ENCODE measurements around the gene GZF1.

GZF1 gene

DNA sequence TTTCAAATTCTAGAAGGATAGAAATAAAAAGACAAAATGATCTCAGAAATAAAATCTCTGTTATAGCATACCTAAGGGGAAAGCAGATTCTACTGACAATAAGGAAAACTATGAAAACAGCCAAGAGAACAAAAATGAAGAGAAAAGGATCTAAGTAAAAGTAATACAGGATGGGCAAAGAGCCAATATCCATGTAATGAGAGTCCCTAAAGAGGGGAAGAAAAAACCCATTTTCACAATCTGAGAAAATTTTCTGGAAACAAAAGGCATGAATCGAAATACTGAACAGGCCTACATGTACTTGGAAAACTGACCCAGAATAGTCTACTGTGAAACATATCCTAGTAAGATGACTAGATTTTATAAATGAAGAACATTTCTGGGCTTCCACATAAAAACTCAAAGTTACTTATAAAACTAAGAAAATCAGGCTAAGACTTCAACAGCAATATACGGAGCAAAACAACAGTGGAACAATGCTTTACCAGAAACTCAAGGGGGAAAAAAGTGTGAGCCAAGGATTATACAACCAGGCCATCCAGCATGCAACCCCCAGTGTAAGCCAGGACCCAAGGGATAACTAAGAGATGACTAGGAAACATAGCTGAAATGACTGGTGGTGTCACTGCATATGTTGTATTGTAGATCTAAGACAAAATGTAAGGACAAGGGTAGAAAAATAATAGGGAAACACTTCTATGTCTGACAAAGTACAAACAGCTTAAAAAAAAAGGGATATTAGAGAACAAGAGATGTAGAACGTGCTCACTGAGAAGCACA lies 49.1 kb downstream of the GZF1 start:
- DNase-seq = no peak

DNA sequence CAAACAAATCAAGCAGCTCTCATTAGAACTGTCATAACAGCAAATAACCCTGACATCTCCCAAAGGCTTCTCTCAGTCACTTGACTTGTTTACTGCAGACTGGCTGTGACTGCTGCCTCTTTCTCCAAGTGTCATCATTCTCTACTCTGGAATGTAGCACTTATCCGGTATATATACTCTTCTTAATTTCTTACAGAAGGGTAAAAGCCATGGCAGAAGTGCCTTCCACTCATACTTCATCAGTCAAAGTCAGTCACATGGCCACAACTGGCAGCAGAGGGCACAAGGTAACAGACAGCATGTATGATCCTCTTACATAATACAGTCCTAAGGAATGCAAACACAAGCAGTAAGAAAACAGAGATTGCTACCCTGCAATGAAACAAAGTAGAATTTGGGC lies 50.0 kb downstream of the GZF1 start:
- DNase-seq = no peak

DNA sequence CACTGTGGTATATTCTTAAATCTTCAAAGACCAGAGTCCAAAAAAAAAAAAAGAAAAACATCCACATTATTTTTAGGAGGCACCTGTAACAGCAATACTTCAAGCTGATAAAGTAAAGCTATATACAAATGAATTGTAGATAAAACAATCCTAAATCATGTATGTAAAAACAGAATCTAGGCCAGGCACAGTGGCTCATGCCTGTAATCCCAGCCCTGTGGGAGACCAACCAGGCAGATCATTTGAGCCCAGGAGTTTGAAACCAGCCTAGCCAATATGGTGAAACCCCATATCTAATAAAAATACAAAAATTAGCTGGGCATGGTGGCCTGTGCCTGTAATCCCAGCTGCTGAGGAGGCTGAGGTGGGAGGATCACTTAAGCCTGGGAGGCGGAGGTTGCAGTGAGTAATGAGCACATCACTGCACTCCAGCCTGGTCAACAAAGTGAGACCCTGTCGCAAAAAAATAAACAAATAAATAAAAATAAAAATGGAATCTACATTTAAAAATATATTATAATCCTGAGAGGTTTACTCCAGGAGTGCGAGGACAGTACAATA lies 52.0 kb downstream of the GZF1 start:
- no peak for DNase-seq

DNA sequence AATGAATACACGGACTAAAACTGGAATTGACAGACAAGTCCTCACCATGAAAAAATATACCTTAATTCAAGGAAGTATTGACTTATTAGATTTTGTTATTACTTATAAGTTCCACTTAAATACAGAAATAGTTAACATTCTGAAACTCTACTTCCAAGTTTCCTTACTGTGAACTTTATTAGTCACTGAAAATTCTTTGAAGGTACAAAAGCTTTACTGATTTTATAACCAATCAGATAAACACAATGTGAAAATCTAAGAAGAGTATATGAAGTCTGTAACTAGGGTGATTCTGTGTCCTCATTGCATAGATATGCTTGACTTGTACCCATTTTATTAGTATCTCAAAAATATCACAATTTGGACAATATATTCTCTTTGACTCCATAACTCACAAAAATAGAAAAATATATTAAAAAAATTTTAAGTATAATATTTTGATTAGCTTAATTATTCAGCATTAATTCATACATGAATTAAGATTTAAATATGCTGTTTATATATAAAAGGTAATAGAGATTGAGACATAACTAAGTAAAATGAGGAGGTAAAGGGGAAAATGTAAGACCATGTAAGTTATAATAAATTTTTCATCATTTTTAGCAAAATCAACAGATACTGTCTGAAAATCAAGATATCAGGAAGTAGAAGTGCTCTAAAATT lies 52.7 kb downstream of the GZF1 start:
- no peak for DNase-seq

DNA sequence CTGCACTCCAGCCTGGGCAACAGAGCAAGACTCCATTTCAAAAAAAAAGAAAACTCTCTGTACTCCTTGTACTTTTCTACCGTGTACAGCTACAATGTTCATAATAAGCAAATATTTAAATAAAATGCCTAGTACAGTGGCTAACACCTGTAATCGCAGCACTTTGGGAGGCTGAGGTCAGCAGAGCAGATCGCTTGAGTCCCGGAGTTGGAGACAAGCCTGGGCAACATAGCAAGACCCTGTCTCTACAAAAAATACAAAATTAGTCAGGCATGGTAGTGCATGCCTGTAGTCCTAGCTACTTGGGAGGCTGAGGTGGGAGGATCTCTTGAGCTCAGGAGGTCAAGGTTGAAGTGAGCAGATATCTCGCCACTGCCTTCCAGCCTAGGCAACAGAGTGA lies 53.6 kb downstream of the GZF1 start:
- DNase-seq = no peak

DNA sequence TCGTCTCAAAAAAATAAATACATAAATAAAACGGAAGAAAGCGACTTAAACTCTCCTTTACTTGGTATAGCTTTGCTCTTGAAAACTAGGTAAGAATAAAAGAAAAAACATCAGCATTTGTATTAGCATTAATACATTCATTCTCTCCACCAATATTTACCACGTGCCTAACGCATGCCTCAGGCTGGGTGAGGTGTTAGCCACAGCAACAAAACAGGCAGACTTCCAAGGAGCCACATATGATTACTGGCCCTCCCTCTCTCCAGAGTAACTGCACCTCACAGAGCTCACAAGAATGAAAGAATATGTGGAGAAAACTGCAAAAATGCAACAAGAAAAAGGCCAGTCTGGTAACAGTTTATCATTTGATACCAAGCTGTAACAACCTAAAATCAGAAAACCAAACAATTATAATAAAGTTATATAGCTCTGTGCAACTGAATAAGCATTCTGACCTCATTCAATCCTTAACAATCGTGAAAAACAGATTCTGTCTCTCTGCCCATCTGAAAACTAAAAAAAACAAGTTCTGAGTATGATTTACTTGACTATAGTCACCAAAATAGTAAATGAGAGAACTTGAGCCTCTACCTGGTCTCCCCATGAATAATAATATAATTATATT lies 54.1 kb downstream of the GZF1 start:
- DNase-seq = no peak

DNA sequence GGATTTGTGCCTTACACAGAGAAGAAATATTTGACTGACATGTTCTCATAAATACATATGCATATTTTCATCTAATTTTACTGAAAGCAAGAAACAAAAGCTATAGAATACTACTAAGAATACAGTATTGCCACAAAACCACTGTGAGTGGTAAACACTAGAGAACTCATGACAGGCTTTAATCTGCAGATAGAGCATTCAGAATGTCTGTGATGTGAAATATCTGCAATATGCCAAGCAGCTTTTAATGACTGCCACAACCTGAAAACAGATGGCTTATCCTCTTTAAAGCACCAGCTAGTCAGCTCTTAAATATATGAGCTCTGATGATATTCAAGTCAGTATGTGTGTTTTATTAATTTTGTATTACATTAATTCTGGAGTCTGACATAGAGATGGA lies 55.9 kb downstream of the GZF1 start:
- no peak for DNase-seq

DNA sequence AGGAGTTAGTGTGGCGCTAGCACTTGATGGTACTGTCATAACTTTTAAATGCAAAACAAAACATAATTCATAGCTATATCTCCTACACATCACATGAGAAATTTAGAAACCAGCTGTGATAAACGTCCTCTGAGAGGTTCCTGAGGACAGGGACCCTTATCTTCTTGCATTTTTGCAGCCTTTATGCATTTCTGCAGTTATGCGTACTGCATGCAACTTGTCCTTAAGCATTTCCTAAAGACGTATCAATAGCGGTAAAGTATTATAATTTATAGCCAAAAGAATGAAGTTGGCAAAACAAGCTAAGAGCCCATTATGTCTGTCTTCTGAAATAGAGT lies 57.6 kb downstream of the GZF1 start:
- no peak for DNase-seq

DNA sequence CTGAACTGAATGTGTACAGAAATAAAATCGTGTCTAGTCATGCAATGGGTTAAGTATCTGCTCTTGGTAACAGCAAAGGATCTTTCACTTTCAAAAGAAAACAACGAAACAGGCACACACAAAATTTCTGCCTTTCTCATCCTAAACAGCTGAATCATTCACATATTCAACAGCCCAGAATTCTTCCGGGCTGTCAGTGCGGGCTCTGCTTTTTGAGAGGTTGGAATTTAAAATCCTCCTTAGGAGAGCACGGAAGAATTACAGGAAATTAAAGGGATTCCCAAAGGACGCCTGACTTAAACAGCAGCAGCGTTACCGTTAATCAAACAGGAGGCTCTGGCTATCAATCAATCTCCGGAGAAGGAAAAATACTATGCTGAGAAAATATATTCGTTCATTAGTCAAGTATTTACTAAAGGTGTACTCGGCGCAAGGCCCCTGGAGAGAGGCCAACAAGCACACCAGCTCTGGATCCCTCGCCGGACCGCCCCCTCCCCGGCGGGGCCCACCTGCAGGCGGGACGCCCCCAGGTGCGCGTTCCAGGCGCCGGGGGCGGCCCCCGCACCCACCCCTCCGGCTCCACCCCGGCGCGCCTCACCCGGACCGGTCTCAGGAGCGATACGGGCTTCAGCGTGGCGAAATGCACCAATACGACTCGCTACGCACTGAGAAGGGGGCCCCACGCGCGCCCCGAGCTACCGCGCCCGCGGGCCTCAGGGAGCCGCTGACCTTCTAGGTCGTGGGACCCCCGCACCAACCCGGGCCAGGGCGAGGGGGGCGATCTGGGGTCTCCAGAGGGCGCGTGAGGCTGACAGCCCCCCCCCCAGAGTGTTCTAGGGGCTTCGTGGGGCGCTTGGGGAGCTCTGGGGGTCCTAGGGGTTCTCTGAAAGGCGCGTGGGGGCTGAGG lies 58.3 kb downstream of the GZF1 start:
- peak; percentile 31 for DNase-seq

DNA sequence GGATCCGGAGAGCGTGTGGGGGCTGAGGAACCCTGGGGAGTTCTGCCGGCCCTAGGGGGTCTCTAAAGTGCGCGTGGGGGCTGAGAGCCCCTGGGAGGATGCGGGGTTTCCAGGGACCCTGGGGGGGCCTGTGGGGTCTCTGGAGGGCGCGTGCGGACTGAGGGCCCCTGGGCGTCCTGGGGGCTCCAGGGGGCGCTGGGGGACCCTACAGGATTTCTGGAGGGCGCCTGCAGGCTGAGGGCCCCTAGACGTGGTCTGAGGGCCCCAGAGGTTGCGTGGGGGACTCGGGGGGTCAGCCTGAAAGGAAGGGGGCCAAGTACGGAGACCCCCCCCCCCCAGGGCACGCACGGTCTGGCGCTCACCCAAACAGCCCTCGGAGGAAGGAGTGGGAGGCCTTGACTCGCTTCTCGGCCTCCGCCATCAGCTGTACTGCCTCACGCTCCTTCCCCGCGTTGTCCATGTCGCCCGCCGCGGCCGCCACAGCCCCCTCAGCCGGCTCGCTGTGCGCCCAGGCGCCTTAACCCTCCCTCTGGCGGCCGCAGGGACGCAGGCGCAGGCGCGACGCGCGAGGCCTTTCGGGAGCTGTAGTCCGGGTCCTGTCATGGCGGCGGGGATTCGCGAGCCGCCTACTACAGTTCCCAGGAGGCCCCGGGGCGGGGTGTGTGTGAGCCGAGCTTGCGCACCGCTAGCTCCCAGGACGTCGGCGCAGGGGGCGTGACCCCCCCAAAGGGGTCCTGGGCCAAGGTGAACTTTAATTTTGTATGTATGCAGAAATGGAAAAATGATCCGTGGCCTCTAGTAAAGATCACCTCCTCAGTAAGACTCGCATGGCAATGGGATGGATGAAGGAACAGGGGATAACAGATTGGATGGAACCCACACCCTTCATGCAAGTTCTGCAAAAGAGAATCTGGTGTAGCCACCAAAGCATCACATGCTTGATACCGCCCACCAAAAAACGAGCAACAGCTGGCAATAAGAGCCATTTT lies 59.3 kb downstream of the GZF1 start, which contains the start of gene NAPB:
Gene NAPB (minus strand): TSS at position 546 of the 989 bp plus-strand sequence. CDS start 86 bp downstream, at position 460.
- DNase-seq = peak; percentile 93
